A549 (cell line): ENCODE measurements around the gene CBARP. TPM values are rescaled to one million over a fixed set of nuclear protein-coding genes. Genes with fewer than 3 reads are reported as not detected.
A peak's percentile ranks its signal among the peaks of the same experiment; 100 is the strongest.

Experiments
- BCL3 ChIP-seq: fragments of >200 bp; sonication (Bioruptor Twin); formaldehyde crosslinking; IDR thresholded peaks from 3 replicates; pipeline ENCODE4 v1.6.1; 2016
- BHLHE40 ChIP-seq: IDR thresholded peaks from 2 replicates; pipeline ENCODE4 v1.6.1; 2012; ENCODE audit warnings: low read depth, low read length, inconsistent platforms
- CBX2 ChIP-seq: fragments of 200-600 bp; sonication (generic); IDR thresholded peaks from 2 replicates; pipeline ENCODE4 v1.6.1; 2016; ENCODE audit warnings: low read depth, mild to moderate bottlenecking, borderline replicate concordance
- EHMT2 ChIP-seq: fragments of 200-600 bp; sonication (generic); IDR thresholded peaks from 2 replicates; pipeline ENCODE4 v1.6.1; 2016; ENCODE audit warnings: antibody characterized with exemption, low read depth, mild to moderate bottlenecking, moderate library complexity
- EP300 ChIP-seq, 2 experiments: fragments of >200 bp; sonication (Bioruptor Twin); formaldehyde crosslinking; IDR thresholded peaks; 2 replicates in 1 of 2; 3 replicates in 1 of 2; pipeline ENCODE4 v1.6.1; 2016 to 2017
- FOSL2 ChIP-seq, 2 experiments: fragments of 450-650 bp in 1 of 2; fragments of >200 bp in 1 of 2; sonication (Bioruptor Twin) in 1 of 2; formaldehyde crosslinking; IDR thresholded peaks; 2 replicates each; pipeline versions ENCODE4 v1.5.0 to v1.6.1; 2016 to 2020; ENCODE audit warnings: mild to moderate bottlenecking in 1 of 2, moderate library complexity in 1 of 2
- FOXS1 ChIP-seq: fragments of 250-450 bp; sonication (Bioruptor Pico); IDR thresholded peaks from 2 replicates; pipeline ENCODE4 v1.5.0; 2020; ENCODE audit warnings: mild to moderate bottlenecking, moderate library complexity
- GATA3 ChIP-seq: IDR thresholded peaks from 2 replicates; pipeline ENCODE4 v1.6.1; 2012; ENCODE audit warnings: borderline replicate concordance
- HOXA7 ChIP-seq: fragments of 250-450 bp; sonication (Bioruptor Pico); IDR thresholded peaks from 2 replicates; pipeline ENCODE4 v1.5.0; 2020; ENCODE audit warnings: mild to moderate bottlenecking, moderate library complexity
- HOXB13 ChIP-seq: fragments of 250-450 bp; sonication (Bioruptor Pico); IDR thresholded peaks from 2 replicates; pipeline ENCODE4 v1.5.0; 2020; ENCODE audit warnings: low read depth, mild to moderate bottlenecking, moderate library complexity
- HOXB5 ChIP-seq: fragments of 250-450 bp; sonication (Bioruptor Pico); IDR thresholded peaks from 2 replicates; pipeline ENCODE4 v1.5.0; 2020; ENCODE audit warnings: mild to moderate bottlenecking, moderate library complexity
- JUN ChIP-seq, 2 experiments: fragments of >200 bp; sonication (Bioruptor Twin); formaldehyde crosslinking; IDR thresholded peaks; 2 replicates in 1 of 2; 3 replicates in 1 of 2; pipeline ENCODE4 v1.6.1; 2016 to 2017
- JUNB ChIP-seq: fragments of >200 bp; sonication (Bioruptor Twin); formaldehyde crosslinking; IDR thresholded peaks from 2 replicates; pipeline ENCODE4 v1.6.1; 2016
- KDM1A ChIP-seq: fragments of 200-600 bp; sonication (generic); IDR thresholded peaks from 2 replicates; pipeline ENCODE4 v1.6.1; 2016; ENCODE audit warnings: low read depth, mild to moderate bottlenecking
- MAFK ChIP-seq: fragments of 450-650 bp; IDR thresholded peaks from 2 replicates; pipeline ENCODE4 v1.6.1; 2014; ENCODE audit not compliant: partially characterized antibody
- NPAS2 ChIP-seq: fragments of 250-450 bp; sonication (Bioruptor Pico); IDR thresholded peaks from 2 replicates; pipeline ENCODE4 v1.8.0; 2022; ENCODE audit warnings: mild to moderate bottlenecking, moderate library complexity, borderline replicate concordance
- NR3C1 ChIP-seq: fragments of >200 bp; sonication (Bioruptor Twin); formaldehyde crosslinking; IDR thresholded peaks from 3 replicates; pipeline ENCODE4 v1.6.1; 2017
- PBX3 ChIP-seq: IDR thresholded peaks from 2 replicates; pipeline ENCODE4 v1.6.1; 2012
- POLR2A ChIP-seq: IDR thresholded peaks from 2 replicates; pipeline ENCODE4 v1.6.1; 2012; ENCODE audit warnings: mild to moderate bottlenecking, low read length
- RAD21 ChIP-seq, 2 experiments: fragments of >200 bp in 1 of 2; sonication (Bioruptor Twin) in 1 of 2; formaldehyde crosslinking in 1 of 2; IDR thresholded peaks in 1 of 2; conservative IDR thresholded peaks in 1 of 2; 2 replicates in 1 of 2; 3 replicates in 1 of 2; pipeline ENCODE4 v1.6.1; 2012 to 2018; ENCODE audit warnings: inconsistent platforms in 1 of 2
- RARB ChIP-seq: fragments of 250-450 bp; sonication (Bioruptor Pico); IDR thresholded peaks from 2 replicates; pipeline ENCODE4 v1.8.0; 2021; ENCODE audit warnings: mild to moderate bottlenecking, moderate library complexity
- RCOR1 ChIP-seq: fragments of 150-350 bp; IDR thresholded peaks from 2 replicates; pipeline ENCODE4 v1.6.1; 2014; ENCODE audit warnings: antibody characterized with exemption, low read length, low read depth
- RFX5 ChIP-seq: fragments of 450-650 bp; IDR thresholded peaks from 2 replicates; pipeline ENCODE4 v1.7.1; 2014; ENCODE audit warnings: antibody characterized with exemption, mild to moderate bottlenecking, moderate library complexity
- RNF2 ChIP-seq: fragments of 200-600 bp; sonication (generic); IDR thresholded peaks from 2 replicates; pipeline ENCODE4 v1.6.1; 2016; ENCODE audit warnings: low read depth, mild to moderate bottlenecking, antibody characterized with exemption, moderate library complexity, borderline replicate concordance
- TFCP2L1 ChIP-seq: fragments of 250-450 bp; sonication (Bioruptor Pico); IDR thresholded peaks from 2 replicates; pipeline ENCODE4 v1.5.0; 2021; ENCODE audit warnings: mild to moderate bottlenecking
- TP53 ChIP-seq: fragments of 250-450 bp; sonication (Bioruptor Pico); IDR thresholded peaks from 2 replicates; pipeline ENCODE4 v1.5.0; 2021; ENCODE audit warnings: mild to moderate bottlenecking, moderate library complexity
- USF2 ChIP-seq: fragments of 450-650 bp; IDR thresholded peaks from 2 replicates; pipeline ENCODE4 v1.6.1; 2014; ENCODE audit warnings: antibody characterized with exemption
- ZC3H11A ChIP-seq: fragments of 450-650 bp; IDR thresholded peaks from 2 replicates; pipeline ENCODE4 v1.6.1; 2014; ENCODE audit warnings: antibody characterized with exemption, mild to moderate bottlenecking
- ZFP36 ChIP-seq: fragments of 450-650 bp; IDR thresholded peaks from 2 replicates; pipeline ENCODE4 v1.6.1; 2014; ENCODE audit warnings: borderline replicate concordance; ENCODE audit not compliant: partially characterized antibody
- ZNF302 ChIP-seq: fragments of 250-450 bp; sonication (Bioruptor Pico); IDR thresholded peaks from 2 replicates; pipeline ENCODE4 v1.9.0; 2021; ENCODE audit warnings: inconsistent platforms, mild to moderate bottlenecking, moderate library complexity
- ZSCAN20 ChIP-seq: fragments of 250-450 bp; sonication (Bioruptor Pico); IDR thresholded peaks from 2 replicates; pipeline ENCODE4 v1.8.0; 2022; ENCODE audit warnings: mild to moderate bottlenecking, moderate library complexity
- polyA plus RNA-seq, 4 experiments: library from polyadenylated mRNA; depleted of rRNA in 3 of 4; stranded (reverse); fragments of >200 nt; fragmentation: RNase III in 1 of 4; extraction: RNeasy Plus Mini Kit Qiagen cat#74134 plus additional on column Dnase treatment in 1 of 4; gene quantifications; 2 replicates in 3 of 4; 3 replicates in 1 of 4; pipeline ENCODE4 v1.2.3, GENCODE V29; 2011 to 2017
- TF ChIP-seq, protein P1 (sequence below): fragments of 250-450 bp; sonication (Bioruptor Pico); IDR thresholded peaks from 2 replicates; pipeline ENCODE4 v1.5.0; 2021; ENCODE audit warnings: mild to moderate bottlenecking, moderate library complexity, borderline replicate concordance
- TF ChIP-seq, protein P2 (sequence below): fragments of 150-350 bp; IDR thresholded peaks from 2 replicates; pipeline ENCODE4 v1.6.1; 2014; ENCODE audit warnings: low read depth, mild to moderate bottlenecking, low read length
- TF ChIP-seq, protein P3 (sequence below): fragments of >200 bp; sonication (Bioruptor Twin); formaldehyde crosslinking; IDR thresholded peaks from 2 replicates; pipeline ENCODE4 v1.6.1; 2016
- TF ChIP-seq, protein P4 (sequence below): fragments of >200 bp; sonication (Bioruptor Twin); formaldehyde crosslinking; IDR thresholded peaks from 3 replicates; pipeline ENCODE4 v1.5.1; 2016
- TF ChIP-seq, protein P5 (sequence below): IDR thresholded peaks from 2 replicates; pipeline ENCODE4 v1.6.1; 2012

CBARP gene
- polyA plus RNA-seq, 2 of the 4 experiments (the other 2 are of a cell fraction), result 0.19 to 2.0 TPM

DNA sequence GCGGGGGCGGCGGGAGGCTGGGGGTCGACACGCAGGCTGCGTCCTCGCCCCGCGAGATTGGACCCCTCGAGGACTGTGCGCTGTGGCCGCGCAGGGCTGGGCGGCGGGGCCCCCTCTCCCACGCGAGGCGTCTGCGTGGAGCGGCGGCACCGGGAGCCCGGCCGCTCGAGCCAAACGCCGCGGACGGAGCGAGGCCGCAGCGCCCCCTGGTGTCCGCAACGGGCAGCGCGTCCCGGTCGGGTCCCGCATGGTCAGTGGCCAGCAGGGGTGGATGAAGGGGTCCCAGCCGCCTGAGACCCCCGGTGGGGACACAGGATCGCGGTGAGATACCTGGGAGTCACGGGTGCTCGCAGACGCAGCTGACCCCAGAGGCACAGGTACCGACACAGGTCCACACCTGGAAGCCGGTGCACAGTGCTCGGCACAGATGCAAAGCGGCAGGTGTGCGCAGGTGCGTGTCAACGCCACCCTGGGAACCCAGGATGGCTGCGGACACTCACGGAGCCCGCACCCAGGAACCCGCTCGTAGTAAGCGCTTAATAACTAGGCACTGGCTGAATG lies 29.2 kb upstream of the CBARP start (continued):
- no peak for TF ChIP-seq JUNB
- TF ChIP-seq FOSL2 (IDR thresholded peaks at IDR 0.05), result no peak
- no peak for TF ChIP-seq FOSL2 (CRISPR knock-in tag; IDR thresholded peaks at IDR 0.05)
- TF ChIP-seq HOXA7, result no peak
- TF ChIP-seq RCOR1, result no peak
- no peak for TF ChIP-seq BHLHE40
- TF ChIP-seq BCL3, result no peak
- no peak for TF ChIP-seq KDM1A
- TF ChIP-seq PBX3, result peak; percentile 37; the same call in 1 of the 2 replicates
- TF ChIP-seq, protein P1, sequence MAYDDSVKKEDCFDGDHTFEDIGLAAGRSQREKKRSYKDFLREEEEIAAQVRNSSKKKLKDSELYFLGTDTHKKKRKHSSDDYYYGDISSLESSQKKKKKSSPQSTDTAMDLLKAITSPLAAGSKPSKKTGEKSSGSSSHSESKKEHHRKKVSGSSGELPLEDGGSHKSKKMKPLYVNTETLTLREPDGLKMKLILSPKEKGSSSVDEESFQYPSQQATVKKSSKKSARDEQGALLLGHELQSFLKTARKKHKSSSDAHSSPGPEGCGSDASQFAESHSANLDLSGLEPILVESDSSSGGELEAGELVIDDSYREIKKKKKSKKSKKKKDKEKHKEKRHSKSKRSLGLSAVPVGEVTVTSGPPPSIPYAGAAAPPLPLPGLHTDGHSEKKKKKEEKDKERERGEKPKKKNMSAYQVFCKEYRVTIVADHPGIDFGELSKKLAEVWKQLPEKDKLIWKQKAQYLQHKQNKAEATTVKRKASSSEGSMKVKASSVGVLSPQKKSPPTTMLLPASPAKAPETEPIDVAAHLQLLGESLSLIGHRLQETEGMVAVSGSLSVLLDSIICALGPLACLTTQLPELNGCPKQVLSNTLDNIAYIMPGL (CRISPR knock-in tag), result no peak
- no peak for TF ChIP-seq RFX5
- no peak for TF ChIP-seq NPAS2 (CRISPR knock-in tag)
- TF ChIP-seq TFCP2L1 (CRISPR knock-in tag), result no peak
- TF ChIP-seq ZSCAN20 (CRISPR knock-in tag), result no peak
- TF ChIP-seq ZFP36, result no peak
- TF ChIP-seq RAD21 (conservative IDR thresholded peaks at IDR 0.05 in 1 of 2, IDR thresholded peaks at IDR 0.05 in 1 of 2), result peak; percentile 67 to 86; a peak in 4 of 5 replicates
- TF ChIP-seq, protein P2, sequence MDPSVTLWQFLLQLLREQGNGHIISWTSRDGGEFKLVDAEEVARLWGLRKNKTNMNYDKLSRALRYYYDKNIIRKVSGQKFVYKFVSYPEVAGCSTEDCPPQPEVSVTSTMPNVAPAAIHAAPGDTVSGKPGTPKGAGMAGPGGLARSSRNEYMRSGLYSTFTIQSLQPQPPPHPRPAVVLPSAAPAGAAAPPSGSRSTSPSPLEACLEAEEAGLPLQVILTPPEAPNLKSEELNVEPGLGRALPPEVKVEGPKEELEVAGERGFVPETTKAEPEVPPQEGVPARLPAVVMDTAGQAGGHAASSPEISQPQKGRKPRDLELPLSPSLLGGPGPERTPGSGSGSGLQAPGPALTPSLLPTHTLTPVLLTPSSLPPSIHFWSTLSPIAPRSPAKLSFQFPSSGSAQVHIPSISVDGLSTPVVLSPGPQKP, result no peak
- TF ChIP-seq TP53 (CRISPR knock-in tag), result 0 out of 2 replicates have a peak, but pooled peaks have one; percentile 14
- no peak for TF ChIP-seq NR3C1
- TF ChIP-seq HOXB5 (CRISPR knock-in tag), result no peak
- no peak for TF ChIP-seq RNF2
- TF ChIP-seq USF2, result no peak
- no peak for TF ChIP-seq RARB (CRISPR knock-in tag)
- no peak for TF ChIP-seq ZC3H11A
- no peak for TF ChIP-seq ZNF302 (CRISPR knock-in tag)
- TF ChIP-seq MAFK, result no peak
- no peak for TF ChIP-seq GATA3
- TF ChIP-seq POLR2A, result peak; percentile 14; the same call in 1 of the 2 replicates
- TF ChIP-seq, protein P3, sequence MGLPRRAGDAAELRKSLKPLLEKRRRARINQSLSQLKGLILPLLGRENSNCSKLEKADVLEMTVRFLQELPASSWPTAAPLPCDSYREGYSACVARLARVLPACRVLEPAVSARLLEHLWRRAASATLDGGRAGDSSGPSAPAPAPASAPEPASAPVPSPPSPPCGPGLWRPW, result no peak
- no peak for TF ChIP-seq CBX2
- no peak for TF ChIP-seq EP300 (IDR thresholded peaks at IDR 0.05)
- peak in 1 of 2 experiments; percentile 11; a peak in 2 of 5 replicates for TF ChIP-seq JUN (IDR thresholded peaks at IDR 0.05)
- TF ChIP-seq, protein P4, sequence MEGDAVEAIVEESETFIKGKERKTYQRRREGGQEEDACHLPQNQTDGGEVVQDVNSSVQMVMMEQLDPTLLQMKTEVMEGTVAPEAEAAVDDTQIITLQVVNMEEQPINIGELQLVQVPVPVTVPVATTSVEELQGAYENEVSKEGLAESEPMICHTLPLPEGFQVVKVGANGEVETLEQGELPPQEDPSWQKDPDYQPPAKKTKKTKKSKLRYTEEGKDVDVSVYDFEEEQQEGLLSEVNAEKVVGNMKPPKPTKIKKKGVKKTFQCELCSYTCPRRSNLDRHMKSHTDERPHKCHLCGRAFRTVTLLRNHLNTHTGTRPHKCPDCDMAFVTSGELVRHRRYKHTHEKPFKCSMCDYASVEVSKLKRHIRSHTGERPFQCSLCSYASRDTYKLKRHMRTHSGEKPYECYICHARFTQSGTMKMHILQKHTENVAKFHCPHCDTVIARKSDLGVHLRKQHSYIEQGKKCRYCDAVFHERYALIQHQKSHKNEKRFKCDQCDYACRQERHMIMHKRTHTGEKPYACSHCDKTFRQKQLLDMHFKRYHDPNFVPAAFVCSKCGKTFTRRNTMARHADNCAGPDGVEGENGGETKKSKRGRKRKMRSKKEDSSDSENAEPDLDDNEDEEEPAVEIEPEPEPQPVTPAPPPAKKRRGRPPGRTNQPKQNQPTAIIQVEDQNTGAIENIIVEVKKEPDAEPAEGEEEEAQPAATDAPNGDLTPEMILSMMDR, result peak; percentile 82
- TF ChIP-seq EHMT2, result no peak
- TF ChIP-seq, protein P5, sequence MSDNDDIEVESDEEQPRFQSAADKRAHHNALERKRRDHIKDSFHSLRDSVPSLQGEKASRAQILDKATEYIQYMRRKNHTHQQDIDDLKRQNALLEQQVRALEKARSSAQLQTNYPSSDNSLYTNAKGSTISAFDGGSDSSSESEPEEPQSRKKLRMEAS, result 0 out of 2 replicates have a peak, but pooled peaks have one; percentile 32
- TF ChIP-seq FOXS1 (CRISPR knock-in tag), result no peak
- TF ChIP-seq HOXB13 (CRISPR knock-in tag), result no peak
